GM19351 (cell line): Measurements from ENCODE around the gene COL3A1.

Experiments used
- ATAC-seq: cut with Tn5 transposase; IDR thresholded peaks from one replicate; pipeline ENCODE4 v1.9.1; 2021; ENCODE audit warnings: mild to moderate bottlenecking, moderate library complexity; ENCODE audit not compliant: unreplicated experiment

Gene COL3A1

DNA sequence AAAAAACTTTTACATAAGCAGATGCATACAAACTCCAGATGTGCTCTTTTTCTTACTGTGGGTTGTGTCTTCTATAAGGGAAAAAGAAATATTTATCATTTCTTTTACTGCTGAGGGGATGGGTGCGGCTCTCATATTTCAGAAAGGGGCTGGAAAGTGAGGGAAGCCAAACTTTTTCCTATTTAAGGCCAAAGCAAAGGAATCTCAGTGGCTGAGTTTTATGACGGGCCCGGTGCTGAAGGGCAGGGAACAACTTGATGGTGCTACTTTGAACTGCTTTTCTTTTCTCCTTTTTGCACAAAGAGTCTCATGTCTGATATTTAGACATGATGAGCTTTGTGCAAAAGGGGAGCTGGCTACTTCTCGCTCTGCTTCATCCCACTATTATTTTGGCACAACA lies at the start of gene COL3A1:
Gene COL3A1 (plus strand): TSS at position 210 of the 400 bp plus-strand sequence. CDS start 117 bp downstream, at position 327.
- ATAC-seq, result no peak

DNA sequence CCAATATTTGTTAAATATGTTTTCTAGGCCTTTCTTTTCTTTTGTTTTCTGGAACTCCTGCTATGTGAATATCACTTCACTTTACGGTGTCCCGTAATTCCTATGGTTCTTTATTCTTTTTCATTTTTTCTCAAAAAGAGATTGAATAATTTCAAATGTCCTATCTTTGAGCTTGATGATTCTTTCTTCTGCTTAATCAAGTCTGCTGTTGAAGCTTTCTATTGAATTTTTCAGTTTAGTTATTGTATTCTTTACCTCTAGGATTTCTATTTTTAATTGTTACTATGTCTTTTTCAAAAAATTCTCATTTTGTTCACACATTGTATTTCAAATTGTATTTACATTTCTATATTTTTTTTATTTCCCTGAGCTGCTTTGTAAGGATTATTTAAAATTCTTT lies 45.5 kb upstream of the COL3A1 start:
- ATAC-seq, result no peak

DNA sequence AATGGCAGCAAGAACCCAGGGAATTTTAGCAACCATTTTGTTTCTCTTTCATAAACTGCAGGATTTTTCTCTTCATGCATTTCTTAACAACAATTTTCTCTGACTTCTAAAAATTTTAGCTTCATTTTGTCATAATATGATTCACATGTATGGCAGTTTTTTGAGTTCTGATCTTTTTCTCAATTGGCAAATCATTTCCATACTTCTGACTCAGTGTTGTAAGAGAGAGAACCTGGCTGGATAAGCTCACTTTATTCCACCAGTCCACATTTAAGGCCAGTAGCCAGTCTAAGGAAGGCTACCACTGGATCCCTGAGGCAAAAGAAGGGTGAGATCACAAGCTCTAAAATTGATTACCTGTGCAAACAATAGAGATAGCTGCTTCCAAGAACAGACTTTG lies 42.8 kb upstream of the COL3A1 start:
- ATAC-seq, result no peak

DNA sequence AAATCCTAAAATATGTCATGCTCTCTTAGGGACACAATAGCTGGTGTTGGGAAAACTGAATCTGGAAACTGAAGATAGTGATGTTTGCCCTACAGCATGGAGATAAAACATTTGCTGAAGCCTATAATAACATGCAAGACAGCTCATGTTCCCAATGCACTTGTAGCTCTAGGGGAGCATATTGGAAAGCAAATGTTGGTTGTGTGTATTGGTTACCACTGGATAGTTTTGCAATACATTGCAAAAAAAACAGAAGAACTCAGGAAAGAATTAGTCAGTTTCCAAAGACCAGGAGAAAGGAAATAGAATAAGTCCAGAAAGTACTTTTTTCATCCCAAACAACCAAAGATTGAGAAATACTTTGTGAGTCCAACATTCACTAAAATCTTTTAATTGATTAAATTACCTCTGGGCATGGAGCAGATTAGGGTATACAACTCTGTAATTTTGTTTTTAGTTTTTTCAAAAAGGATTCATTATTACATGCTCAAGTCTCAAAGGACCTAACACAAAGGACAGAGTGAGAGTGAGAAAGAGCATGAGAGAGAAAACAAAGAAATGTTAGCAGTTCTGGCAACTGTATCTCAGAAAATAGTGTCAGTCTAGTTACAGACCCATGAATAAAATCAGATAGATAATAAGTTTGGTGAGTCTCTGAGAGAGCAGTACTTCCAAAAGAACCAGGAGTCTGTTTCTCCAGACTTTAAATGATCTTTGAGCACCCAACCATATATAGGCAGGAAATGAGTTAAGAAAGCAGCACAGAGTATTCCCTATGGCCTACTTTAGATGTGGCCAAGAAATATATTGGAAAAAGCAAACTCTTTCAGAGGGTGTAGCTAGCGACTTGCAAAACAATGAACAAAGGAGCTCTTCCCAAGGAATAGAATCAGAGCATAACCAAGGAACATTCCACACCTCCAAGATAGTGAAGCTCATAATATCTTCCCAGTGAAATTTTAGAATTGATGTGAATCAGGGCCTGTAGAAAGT lies 36.6 kb upstream of the COL3A1 start:
- ATAC-seq, result no peak

- no peak for ATAC-seq
Measured at GRCh38 chr2:188940171-188940570, 34.0 kb upstream of the COL3A1 start.

GRCh38 chr2:188944442-188944841 lies 29.7 kb upstream of the COL3A1 start:
- no peak for ATAC-seq

- ATAC-seq, result no peak
Measured at GRCh38 chr2:188949046-188949818, 24.9 kb upstream of the COL3A1 start.

- no peak for ATAC-seq
Measured at GRCh38 chr2:188952901-188953300, 21.3 kb upstream of the COL3A1 start.

- ATAC-seq, result no peak
Measured at GRCh38 chr2:188956290-188956689, 17.9 kb upstream of the COL3A1 start.

- ATAC-seq, result no peak
Measured at GRCh38 chr2:188956961-188957360, 17.2 kb upstream of the COL3A1 start.

- no peak for ATAC-seq
Measured at GRCh38 chr2:188957646-188958045, 16.5 kb upstream of the COL3A1 start.

GRCh38 chr2:188963741-188964140 lies 10.4 kb upstream of the COL3A1 start:
- ATAC-seq, result no peak

DNA sequence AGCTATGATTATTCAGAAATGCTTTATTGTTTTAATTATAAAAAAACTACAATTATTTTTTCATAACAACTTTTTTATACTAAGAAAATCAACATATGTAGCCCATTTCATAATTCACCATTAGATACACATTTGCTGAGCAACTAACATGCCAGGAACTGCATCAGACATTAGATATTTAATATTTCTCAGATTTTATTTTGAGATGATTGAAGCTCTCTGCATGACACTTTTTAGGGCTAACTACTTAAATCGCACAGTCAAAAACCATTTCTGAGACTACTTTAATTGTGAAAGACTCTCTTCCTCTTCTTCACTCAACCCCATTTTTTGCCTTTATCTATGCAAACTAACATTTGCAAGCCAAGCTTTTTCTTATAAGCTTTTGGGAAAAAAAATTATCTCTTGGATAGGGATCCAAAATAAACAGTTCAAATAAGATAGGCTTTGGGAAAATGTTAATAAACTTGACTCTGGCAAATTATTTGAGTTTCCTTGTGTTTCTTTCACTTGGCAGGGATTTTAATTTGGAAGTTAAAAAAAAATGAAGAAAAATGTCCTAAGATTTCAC lies 9.1 kb upstream of the COL3A1 start:
- ATAC-seq, result no peak

DNA sequence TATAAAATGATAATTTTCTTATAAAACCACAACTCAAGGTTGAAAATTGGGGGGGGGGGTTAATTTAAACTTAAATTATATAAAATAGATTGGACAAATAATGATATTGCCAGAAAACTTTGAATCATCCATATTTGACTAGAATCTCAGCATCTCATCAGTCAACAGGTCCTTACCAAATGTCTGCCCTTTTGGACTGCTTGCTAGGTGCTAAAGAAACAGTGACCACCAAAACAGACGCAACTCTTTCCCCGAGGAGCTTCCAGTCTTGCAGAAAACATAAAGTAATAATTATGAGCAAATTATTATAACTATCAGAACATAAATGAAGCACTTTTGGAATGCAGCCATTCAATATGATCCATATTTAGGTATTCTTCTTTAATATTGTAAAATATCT lies 8.6 kb upstream of the COL3A1 start:
- ATAC-seq, result no peak

DNA sequence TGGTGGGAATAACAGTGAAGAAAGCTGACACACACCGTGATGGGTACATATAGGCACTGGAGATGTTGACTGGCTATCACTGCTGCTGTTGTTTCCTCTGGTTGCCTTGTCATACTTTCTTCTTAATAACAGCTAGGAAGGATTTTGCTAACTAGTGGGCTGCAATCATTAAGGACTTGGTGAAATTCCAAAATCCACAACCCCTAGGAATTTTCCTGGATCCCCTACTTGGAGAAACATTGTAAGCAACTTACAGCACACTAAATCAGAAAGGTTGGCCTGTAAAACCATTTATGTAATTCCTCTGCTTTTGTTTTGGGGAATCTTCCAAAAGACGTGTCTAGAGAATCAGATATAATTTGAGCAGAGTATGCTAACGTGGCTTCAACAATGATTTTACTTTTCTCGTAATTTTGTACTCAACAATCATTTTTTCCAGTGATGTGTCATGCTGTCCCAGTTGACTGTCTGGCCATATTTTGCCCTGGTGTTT lies 8.0 kb upstream of the COL3A1 start:
- no peak for ATAC-seq

DNA sequence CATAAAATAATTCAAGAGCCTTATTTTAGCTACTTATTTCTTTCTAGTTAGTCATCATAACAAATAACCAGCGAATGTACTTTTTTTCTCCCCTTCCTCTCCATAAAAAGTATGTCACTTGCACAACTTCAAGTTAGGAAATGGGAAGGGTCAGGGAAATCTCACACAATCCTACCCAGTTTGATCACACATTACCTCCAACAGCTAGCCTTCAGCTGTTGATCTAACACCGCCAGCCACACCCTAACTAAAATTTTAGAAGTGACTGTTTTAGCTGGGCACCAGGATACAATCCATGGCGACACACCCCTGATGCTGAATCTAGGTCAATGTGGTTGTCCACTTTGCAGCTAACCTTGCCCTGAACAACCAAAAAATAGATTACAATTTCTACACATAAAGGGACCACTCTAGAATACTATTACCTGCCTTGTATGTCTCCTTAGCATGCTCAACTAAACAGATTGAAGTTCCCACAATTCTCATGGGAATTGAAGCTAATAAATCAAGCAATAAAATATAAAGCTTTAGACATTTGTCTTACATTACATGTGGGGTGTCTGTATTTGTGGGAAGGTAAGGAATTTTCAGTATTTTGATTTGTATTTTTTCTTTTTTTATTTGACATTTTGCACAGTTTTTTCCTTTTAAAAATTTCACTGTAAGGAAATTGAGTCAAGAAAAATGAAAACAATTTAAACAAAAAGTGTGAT lies 7.3 kb upstream of the COL3A1 start:
- ATAC-seq, result no peak

DNA sequence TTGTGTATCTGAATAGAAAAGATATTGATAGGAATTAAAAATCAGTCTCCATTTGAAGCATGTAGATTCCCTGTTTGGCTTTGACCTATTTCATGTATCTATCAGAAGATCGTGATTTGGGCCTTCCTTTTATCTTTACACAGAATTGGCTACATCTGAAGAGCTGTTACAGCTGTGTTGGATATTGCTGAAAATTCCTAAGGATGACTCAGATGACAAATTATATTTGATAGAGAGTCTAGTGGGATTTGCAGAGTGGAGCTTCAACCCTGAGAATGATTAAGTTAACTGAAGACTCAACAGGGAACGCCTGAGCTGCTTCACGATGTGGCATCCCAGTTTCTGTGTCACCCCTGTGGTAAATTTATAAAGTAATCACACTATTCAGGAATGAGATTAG lies 4.9 kb upstream of the COL3A1 start:
- ATAC-seq, result no peak

GRCh38 chr2:188969651-188970050 lies 4.5 kb upstream of the COL3A1 start:
- no peak for ATAC-seq

- ATAC-seq, result no peak
Measured at GRCh38 chr2:188970211-188970610, 4.0 kb upstream of the COL3A1 start.

DNA sequence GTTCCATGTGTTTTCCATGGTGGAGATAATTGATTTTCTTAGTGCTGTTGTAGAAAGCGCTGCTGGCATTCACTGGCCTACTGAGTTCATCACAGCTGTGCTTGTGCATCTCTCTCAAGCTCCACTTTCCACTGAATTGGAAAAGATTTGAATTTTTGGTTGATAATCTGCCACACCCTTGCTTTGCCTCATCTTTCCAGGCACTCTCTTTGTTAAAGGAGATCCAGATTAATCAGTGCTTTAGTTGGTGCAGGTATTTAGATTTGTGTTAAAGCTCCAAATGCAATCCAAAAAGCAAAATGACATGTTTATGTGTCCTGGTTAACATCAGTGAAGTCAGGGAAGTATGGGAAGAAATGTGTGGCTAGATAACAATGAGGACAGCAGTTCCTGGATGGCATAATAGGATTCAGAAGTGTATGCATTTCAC lies 2.7 kb upstream of the COL3A1 start:
- ATAC-seq, result no peak

GRCh38 chr2:188973641-188974040 lies 532 bp upstream of the COL3A1 start:
- no peak for ATAC-seq
